Neural cell (in vitro differentiated cells): ENCODE results near the gene FAM118B. TPM values are rescaled to one million over a fixed set of nuclear protein-coding genes. Genes with fewer than 3 reads are reported as not detected.

Experiments used
- H2AFZ ChIP-seq: fragments of 200-600, 300-800 bp; sonication (generic), shearing (Covaris generic); 2 replicates; pipeline ENCODE4 v1.6.0; 2014; ENCODE audit warnings: low read depth, mild to moderate bottlenecking, antibody characterized with exemption, low read length, moderate library complexity
- H3F3A ChIP-seq: fragments of 200-600 bp; shearing (Covaris generic); 2 replicates; pipeline ENCODE4 v1.6.1; 2016; ENCODE audit warnings: mild to moderate bottlenecking, moderate library complexity, mixed read lengths, antibody characterized with exemption, low read length; ENCODE audit not compliant: insufficient read depth, poor library complexity, severe bottlenecking
- H3K27ac ChIP-seq: fragments of 200-600, 300-800 bp; sonication (generic), shearing (Covaris generic); 2 replicates; pipeline ENCODE4 v1.5.1; 2014; ENCODE audit warnings: mild to moderate bottlenecking, low read length, moderate library complexity
- H3K27me3 ChIP-seq: fragments of 300-800, 200-600 bp; sonication (generic), shearing (Covaris generic); 2 replicates; pipeline ENCODE4 v1.6.0; 2014; ENCODE audit warnings: mild to moderate bottlenecking, low read depth, low read length, moderate library complexity; ENCODE audit not compliant: insufficient read depth
- H3K36me3 ChIP-seq: fragments of 300-800, 200-600 bp; sonication (generic), shearing (Covaris generic); 2 replicates; pipeline ENCODE4 v1.5.1; 2014; ENCODE audit warnings: mild to moderate bottlenecking, antibody characterized with exemption, low read length, moderate library complexity; ENCODE audit not compliant: insufficient read depth
- H3K4me2 ChIP-seq: fragments of 300-800, 200-600 bp; sonication (generic), shearing (Covaris generic); 2 replicates; pipeline ENCODE4 v1.6.0; 2014; ENCODE audit warnings: mild to moderate bottlenecking, low read length
- H3K4me3 ChIP-seq: fragments of 300-800, 200-600 bp; sonication (generic), shearing (Covaris generic); 2 replicates; pipeline ENCODE4 v1.5.1; 2014; ENCODE audit warnings: mild to moderate bottlenecking, low read length, moderate library complexity
- H3K79me2 ChIP-seq: fragments of 200-600 bp; shearing (Covaris generic); replicated peaks from 2 replicates; pipeline ENCODE4 v1.6.0; 2014; ENCODE audit warnings: mild to moderate bottlenecking, low read length, moderate library complexity; ENCODE audit not compliant: insufficient read depth
- H3K9ac ChIP-seq: fragments of 300-800, 200-600 bp; sonication (generic), shearing (Covaris generic); 2 replicates; pipeline ENCODE4 v1.6.1; 2016; ENCODE audit warnings: mild to moderate bottlenecking, low read length, mixed read lengths
- H3K9me2 ChIP-seq: fragments of 200-600 bp; shearing (Covaris generic); 2 replicates; pipeline ENCODE4 v1.6.1; 2016; ENCODE audit warnings: mild to moderate bottlenecking, low read length, mixed read lengths; ENCODE audit not compliant: insufficient read depth
- H3K9me3 ChIP-seq: fragments of 200-600, 300-800 bp; sonication (generic), shearing (Covaris generic); 2 replicates; pipeline ENCODE4 v1.6.1; 2016; ENCODE audit warnings: mild to moderate bottlenecking, mixed run types, low read length, moderate library complexity, mixed read lengths
- H4K20me1 ChIP-seq: fragments of 200-600 bp; shearing (Covaris generic); 2 replicates; pipeline ENCODE4 v1.6.1; 2016; ENCODE audit warnings: mild to moderate bottlenecking, mixed run types; ENCODE audit not compliant: insufficient read depth
- EP300 ChIP-seq: fragments of 450-650 bp; conservative IDR thresholded peaks from 2 replicates; pipeline ENCODE4 v1.6.1; 2014; ENCODE audit warnings: antibody characterized with exemption, mild to moderate bottlenecking, moderate library complexity; ENCODE audit not compliant: poor library complexity, severe bottlenecking
- EZH2 ChIP-seq: fragments of 200-600, 300-800 bp; shearing (Covaris generic), sonication (generic); IDR thresholded peaks from 2 replicates; pipeline ENCODE4 v1.6.1; 2014; ENCODE audit warnings: antibody characterized with exemption, low read length, borderline replicate concordance, mild to moderate bottlenecking; ENCODE audit not compliant: insufficient read depth, poor library complexity, severe bottlenecking
- MXI1 ChIP-seq: fragments of 450-650 bp; conservative IDR thresholded peaks from 2 replicates; pipeline ENCODE4 v1.6.1; 2014; ENCODE audit warnings: antibody characterized with exemption, mild to moderate bottlenecking; ENCODE audit not compliant: poor library complexity, severe bottlenecking
- POLR2AphosphoS5 ChIP-seq: IDR thresholded peaks from 2 replicates; pipeline ENCODE4 v1.6.1; 2012
- RAD21 ChIP-seq: fragments of 450-650 bp; conservative IDR thresholded peaks from 2 replicates; pipeline ENCODE4 v1.6.1; 2014; ENCODE audit warnings: antibody characterized with exemption, mild to moderate bottlenecking, moderate library complexity
- REST ChIP-seq: IDR thresholded peaks from 2 replicates; pipeline ENCODE4 v1.6.1; 2012; ENCODE audit warnings: borderline replicate concordance
- SMC3 ChIP-seq: fragments of 450-650 bp; conservative IDR thresholded peaks from 2 replicates; pipeline ENCODE4 v1.6.1; 2014; ENCODE audit warnings: antibody characterized with exemption, mild to moderate bottlenecking, moderate library complexity; ENCODE audit not compliant: poor library complexity
- TAF1 ChIP-seq: IDR thresholded peaks from 2 replicates; pipeline ENCODE4 v1.6.1; 2012; ENCODE audit warnings: low read depth
- polyA plus RNA-seq: library from polyadenylated mRNA; depleted of rRNA; stranded (reverse); fragments of >200 nt; gene quantifications from 2 replicates; pipeline ENCODE4 v1.2.3, GENCODE V29; 2014
- TF ChIP-seq, protein P1 (sequence below): fragments of 450-650 bp; IDR thresholded peaks from 2 replicates; pipeline ENCODE4 v1.5.1; 2014; ENCODE audit warnings: antibody characterized with exemption, mild to moderate bottlenecking, moderate library complexity; ENCODE audit not compliant: poor library complexity, severe bottlenecking

Gene FAM118B
- polyA plus RNA-seq, 1 donor from 2014 or later = 54.1 TPM

- H3K36me3 ChIP-seq = no peaks in the 10 kb centered on the region
- no peaks in the 10 kb centered on the region for H3F3A ChIP-seq
- H3K79me2 ChIP-seq = peaks cover 8% of the 10 kb centered on the region
- H3K27me3 ChIP-seq = no peaks in the 10 kb centered on the region
- H4K20me1 ChIP-seq = no peaks in the 10 kb centered on the region
- no peak overlapping the region for H2AFZ ChIP-seq
- H3K9me3 ChIP-seq = no peaks in the 10 kb centered on the region
- no peaks in the 10 kb centered on the region for H3K9me2 ChIP-seq
- TF ChIP-seq POLR2AphosphoS5 = no peak
- no peak for TF ChIP-seq EZH2
- TF ChIP-seq MXI1 = no peak
- no peak for TF ChIP-seq REST
- TF ChIP-seq EP300 = no peak
- TF ChIP-seq RAD21 = no peak
- no peak overlapping the region for H3K4me2 ChIP-seq
- H3K27ac ChIP-seq = no peak overlapping the region
- H3K9ac ChIP-seq = no peak overlapping the region
- no peak overlapping the region for H3K4me3 ChIP-seq
Measured at GRCh38 chr11:126224647-126225294, 13.2 kb downstream of the FAM118B start.

DNA sequence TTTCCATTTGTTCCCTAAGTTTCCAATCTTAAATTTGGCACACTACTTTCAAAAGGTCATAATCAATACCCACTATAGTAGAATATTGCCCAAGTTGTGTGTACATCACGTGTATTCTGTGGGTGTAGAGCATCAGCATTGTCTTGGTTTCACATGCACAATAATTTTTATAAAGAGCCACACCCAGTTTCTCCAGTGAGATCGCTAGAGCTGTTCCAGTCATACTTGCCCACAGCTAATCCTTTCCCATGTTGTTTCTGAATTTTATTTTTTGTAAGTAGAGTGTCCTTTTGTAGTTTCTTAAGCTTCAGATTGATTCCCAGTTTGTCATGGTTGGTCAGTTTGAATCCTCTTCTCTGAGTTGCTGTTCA is 13.7 kb downstream of the FAM118B start:
- Histone ChIP-seq H3K4me3 (no peak overlapping the region), H2AFZ (no peak overlapping the region), H3K9me2 (no peaks in the 10 kb centered on the region), H3K4me2 (no peak overlapping the region), H4K20me1 (no peaks in the 10 kb centered on the region), H3K36me3 (no peaks in the 10 kb centered on the region), H3K9ac (no peak overlapping the region), H3K27ac (no peak overlapping the region), H3K79me2 (peaks cover 3% of the 10 kb centered on the region), H3K9me3 (no peaks in the 10 kb centered on the region), H3F3A (no peaks in the 10 kb centered on the region), H3K27me3 (no peaks in the 10 kb centered on the region)
- TF ChIP-seq, protein P1, sequence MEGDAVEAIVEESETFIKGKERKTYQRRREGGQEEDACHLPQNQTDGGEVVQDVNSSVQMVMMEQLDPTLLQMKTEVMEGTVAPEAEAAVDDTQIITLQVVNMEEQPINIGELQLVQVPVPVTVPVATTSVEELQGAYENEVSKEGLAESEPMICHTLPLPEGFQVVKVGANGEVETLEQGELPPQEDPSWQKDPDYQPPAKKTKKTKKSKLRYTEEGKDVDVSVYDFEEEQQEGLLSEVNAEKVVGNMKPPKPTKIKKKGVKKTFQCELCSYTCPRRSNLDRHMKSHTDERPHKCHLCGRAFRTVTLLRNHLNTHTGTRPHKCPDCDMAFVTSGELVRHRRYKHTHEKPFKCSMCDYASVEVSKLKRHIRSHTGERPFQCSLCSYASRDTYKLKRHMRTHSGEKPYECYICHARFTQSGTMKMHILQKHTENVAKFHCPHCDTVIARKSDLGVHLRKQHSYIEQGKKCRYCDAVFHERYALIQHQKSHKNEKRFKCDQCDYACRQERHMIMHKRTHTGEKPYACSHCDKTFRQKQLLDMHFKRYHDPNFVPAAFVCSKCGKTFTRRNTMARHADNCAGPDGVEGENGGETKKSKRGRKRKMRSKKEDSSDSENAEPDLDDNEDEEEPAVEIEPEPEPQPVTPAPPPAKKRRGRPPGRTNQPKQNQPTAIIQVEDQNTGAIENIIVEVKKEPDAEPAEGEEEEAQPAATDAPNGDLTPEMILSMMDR = no peak
- TF ChIP-seq TAF1 (no peak), EZH2 (no peak), RAD21 (no peak), SMC3 (no peak), POLR2AphosphoS5 (no peak), EP300 (no peak), MXI1 (no peak), REST (no peak)
